Measurements from ENCODE around the gene PTK7.

Gene PTK7

GRCh38 chr6:43207286-43207685 lies 131.2 kb downstream of the PTK7 start:
- DNase-seq (ENCODE audit: low read depth), result no peak
